ENCODE results near the gene TTC33.
"Not testable (repeated sequence)": the region's sequence is repeated elsewhere in the genome, so short reads cannot be mapped to it uniquely, and the experiment has no call there.

TTC33 gene, protein sequence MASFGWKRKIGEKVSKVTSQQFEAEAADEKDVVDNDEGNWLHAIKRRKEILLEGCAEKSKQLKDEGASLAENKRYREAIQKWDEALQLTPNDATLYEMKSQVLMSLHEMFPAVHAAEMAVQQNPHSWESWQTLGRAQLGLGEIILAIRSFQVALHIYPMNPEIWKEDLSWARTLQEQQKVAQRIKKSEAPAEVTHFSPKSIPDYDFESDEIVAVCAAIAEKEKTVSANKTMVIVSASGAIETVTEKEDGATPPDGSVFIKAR

GRCh38 chr5:40755407-40756365 lies at the start of gene TTC33:
TTC33 (minus strand) TSS chr5:40755961; CDS start chr5:40747018, 8,943 bp downstream.
- DNase-seq (ENCODE audit: low read depth in 4 of 4, low spot score in 1 of 4) = peak; percentile 85 to 94 (median 92)

DNA sequence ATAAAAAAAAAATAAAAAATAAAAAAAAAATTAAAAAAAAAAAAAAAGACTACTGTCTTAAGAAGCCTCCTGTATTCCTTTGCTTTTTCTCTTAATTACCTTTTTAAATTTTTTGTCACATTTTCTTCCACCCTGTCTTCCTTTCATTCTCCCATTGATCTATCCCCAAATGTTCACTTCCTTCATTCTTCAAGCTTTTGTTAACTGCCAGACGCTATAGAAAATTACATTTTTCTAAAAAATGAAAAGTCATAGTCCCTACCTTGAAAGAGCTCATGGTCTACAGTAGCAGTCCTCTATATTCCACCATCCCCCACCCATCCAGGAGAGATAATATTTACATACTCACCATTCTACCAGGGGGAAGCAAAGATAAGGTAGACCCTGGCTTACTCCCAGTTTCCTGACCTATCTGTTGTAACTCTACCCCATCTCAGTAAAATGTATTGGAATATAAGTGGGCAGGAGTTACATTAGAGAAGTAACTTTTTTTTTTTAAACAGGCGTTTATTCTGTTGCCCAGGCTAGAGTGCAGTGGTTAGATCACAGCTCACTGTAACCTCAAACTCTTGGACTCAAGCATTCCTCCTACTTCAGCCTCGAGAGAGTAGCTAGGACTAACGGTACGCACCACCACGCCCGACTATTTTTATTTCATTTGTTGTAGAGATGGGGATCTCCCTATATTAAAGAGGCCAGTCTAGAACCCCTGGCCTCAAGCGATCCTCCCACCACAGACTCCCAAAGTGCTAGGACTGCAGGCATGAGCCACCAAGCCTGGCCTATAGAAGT lies 46.2 kb upstream of the TTC33 start:
- no peak for DNase-seq (ENCODE audit: low read depth in 4 of 4, low spot score in 1 of 4)

- no peak for DNase-seq (ENCODE audit: low read depth in 4 of 4, low spot score in 1 of 4)
Measured at GRCh38 chr5:40799258-40799657, 43.5 kb upstream of the TTC33 start.

DNA sequence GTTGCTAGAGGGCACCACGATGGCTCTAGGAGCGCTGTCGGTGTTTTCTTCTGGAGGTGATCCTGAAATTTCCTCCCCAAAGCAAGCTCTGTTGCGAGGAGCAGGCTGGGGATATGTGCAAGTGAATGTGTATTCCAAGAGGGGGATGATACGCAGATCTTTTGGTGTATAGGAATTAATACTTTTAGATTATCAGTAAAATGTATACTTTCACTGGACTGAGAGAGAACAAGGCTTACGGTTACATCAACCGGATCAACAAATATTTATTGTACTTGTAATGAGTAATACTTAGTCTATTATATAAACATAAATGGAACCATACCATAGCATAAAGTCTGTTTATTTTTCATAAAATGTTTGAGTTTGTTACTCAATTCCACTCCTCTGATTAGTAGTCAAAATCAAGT lies 43.0 kb upstream of the TTC33 start:
- DNase-seq (ENCODE audit: low read depth in 4 of 4, low spot score in 1 of 4) = no peak

- peak; percentile 56 to 80 (median 74) for DNase-seq (ENCODE audit: low read depth in 4 of 4, low spot score in 1 of 4)
Measured at GRCh38 chr5:40798012-40798800, 42.4 kb upstream of the TTC33 start, which contains the start of gene PRKAA1. PRKAA1 (minus strand) TSS chr5:40798374; CDS start chr5:40798189, 185 bp downstream.

DNA sequence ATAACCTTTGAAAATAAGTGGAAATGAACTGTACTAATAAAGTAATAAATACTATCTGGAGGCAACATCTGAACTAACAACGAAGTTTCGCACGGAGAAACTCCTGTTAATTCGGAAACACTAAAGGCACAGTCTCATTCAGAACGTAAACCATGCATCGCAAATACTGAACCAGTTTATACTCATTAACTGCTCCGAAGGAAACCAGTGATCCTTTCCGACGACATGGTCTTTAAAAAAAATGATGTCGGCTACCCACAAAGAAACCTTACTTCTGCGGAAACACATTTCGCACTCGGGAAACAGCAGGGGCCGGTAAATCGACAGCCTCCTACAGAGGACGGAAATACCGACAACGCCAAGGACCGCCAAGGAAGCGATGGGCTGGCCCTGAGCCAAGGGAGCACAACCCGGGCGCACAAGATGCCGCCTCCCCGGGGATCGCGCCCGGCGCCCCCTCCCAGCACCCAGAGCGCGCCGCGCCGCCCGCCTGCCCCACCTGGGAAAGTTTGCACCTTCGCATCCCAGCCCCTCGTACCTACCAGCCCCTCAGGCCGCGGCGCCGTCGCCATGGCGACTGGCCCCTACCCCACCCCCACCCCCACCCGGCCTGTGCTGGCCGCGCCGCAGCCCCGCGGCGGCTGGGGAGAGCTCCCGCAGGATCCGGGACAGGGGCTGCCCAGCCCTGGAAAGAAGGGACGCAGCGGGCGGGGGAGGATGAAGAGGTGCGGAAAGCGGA lies 41.7 kb upstream of the TTC33 start:
- DNase-seq (ENCODE audit: low read depth in 4 of 4, low spot score in 1 of 4) = peak; percentile 46 to 70 (median 54)

DNA sequence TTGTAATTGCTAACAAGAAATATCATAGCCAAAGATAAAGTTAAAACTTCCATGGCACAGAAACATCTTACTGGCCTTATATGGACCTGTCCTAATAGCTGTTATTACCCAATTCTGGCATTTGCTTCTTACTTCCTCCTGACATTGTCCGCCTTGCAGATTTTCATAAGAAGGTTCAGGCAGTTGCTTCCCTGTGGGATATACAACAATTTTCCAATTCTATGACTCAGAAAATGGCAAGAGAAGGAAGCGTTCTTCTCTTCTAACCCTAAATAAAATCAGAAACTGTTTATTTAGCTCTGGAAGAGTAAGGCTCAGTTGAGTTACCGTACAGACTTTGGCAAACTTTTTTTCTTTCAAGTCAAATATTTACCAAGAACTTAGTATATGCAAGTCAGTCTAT lies 40.7 kb upstream of the TTC33 start:
- no peak for DNase-seq (ENCODE audit: low read depth in 4 of 4, low spot score in 1 of 4)

DNA sequence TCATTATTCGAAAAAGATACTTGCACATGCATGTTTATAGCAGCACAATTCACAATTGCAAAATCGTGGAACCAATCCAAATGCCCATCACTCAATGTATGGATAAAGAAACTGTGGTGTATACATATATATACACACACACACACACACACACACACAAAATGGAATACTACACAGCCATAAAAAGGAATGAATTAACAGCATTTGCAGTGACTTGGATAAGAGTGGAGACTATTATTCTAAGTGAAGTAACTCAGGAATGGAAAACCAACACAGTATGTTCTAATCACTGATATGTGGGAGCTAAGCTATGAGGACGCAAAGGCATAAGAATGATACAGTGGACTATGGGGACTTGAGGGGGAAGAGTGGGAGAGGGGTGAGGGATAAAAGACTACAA lies 39.1 kb upstream of the TTC33 start:
- DNase-seq (ENCODE audit: low read depth in 4 of 4, low spot score in 1 of 4) = not testable (repeated sequence)

GRCh38 chr5:40794340-40794739 lies 38.6 kb upstream of the TTC33 start:
- not testable (repeated sequence) for DNase-seq (ENCODE audit: low read depth in 4 of 4, low spot score in 1 of 4)

DNA sequence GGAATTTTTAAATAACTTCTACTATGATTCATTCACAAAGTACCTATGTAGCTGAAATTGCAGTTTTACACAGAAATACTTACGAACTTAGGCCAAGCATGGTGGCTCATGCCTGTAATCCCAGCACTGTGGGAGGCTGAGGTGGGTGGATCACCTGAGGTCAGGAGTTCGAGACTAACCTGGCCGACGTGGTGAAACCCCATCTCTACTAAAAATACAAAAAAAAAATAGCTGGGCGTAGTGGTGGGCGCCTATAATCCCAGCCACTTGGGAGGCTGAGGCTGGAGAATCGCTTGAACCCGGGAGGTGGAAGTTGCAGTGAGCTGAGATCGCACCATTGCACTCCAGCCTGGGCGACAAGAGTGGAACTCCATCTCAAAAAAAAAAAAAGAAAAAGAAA lies 36.9 kb upstream of the TTC33 start:
- DNase-seq (ENCODE audit: low read depth in 4 of 4, low spot score in 1 of 4) = not testable (repeated sequence)

DNA sequence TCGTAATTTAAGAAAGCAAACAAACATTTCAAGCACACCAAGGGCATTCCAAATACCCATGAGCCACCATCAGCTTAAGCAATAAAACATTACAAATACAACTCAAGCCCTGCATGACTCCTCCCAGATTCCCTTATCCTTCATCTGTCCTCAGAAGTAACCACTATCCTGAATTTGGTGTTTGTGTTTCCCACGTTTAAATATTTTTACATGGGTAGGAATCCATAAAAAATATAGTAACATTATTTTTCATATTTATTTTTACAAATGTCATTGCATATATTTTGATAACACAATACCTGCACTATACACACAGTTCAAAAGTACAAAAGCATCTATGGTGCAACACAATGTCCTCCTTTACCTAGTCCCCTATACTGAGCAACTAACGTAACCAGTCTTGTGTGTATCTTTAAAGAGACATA lies 36.0 kb upstream of the TTC33 start:
- DNase-seq (ENCODE audit: low read depth in 4 of 4, low spot score in 1 of 4) = no peak

- DNase-seq (ENCODE audit: low read depth in 4 of 4, low spot score in 1 of 4) = no peak
Measured at GRCh38 chr5:40790947-40791593, 35.3 kb upstream of the TTC33 start.

DNA sequence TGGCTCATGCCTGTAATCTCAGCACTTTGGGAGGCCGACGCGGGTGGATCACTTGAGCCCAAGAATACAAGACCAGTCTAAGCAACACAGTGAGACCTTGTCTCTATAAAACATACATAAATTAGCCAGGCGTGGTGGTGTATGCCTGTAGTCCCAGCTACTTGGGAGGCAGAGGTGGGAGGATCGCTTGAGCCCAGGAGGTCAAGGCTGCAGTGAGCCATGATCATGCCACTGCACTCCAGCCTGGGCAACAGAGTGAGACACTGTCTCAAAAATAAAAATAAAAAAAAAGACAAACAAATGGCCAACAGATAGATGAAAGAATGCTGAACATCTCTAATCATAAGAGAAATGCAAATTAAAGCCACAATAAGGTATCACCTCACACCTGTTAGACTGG lies 33.2 kb upstream of the TTC33 start:
- DNase-seq (ENCODE audit: low read depth in 4 of 4, low spot score in 1 of 4) = not testable (repeated sequence)

DNA sequence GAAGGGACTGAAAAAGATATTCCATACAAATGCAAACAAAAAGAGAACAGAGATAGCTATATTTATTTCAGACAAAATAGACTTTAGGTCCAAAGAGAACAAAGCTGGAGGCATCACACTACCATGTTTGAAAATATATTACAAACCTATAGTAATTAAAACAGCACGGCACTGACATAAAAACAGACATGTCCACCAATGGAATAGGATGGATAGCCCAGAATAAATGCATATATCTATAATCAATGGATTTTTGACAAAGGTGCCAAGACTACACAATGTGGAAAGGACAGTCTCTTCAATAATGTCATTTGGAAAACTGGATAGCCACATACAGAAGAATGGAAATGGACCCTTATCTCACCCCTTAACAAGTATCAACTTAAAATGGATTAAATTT lies 32.2 kb upstream of the TTC33 start:
- no peak for DNase-seq (ENCODE audit: low read depth in 4 of 4, low spot score in 1 of 4)

GRCh38 chr5:40786664-40787063 lies 30.9 kb upstream of the TTC33 start:
- DNase-seq (ENCODE audit: low read depth in 4 of 4, low spot score in 1 of 4) = not testable (repeated sequence)

GRCh38 chr5:40784916-40785315 lies 29.2 kb upstream of the TTC33 start:
- DNase-seq (ENCODE audit: low read depth in 4 of 4, low spot score in 1 of 4) = no peak

DNA sequence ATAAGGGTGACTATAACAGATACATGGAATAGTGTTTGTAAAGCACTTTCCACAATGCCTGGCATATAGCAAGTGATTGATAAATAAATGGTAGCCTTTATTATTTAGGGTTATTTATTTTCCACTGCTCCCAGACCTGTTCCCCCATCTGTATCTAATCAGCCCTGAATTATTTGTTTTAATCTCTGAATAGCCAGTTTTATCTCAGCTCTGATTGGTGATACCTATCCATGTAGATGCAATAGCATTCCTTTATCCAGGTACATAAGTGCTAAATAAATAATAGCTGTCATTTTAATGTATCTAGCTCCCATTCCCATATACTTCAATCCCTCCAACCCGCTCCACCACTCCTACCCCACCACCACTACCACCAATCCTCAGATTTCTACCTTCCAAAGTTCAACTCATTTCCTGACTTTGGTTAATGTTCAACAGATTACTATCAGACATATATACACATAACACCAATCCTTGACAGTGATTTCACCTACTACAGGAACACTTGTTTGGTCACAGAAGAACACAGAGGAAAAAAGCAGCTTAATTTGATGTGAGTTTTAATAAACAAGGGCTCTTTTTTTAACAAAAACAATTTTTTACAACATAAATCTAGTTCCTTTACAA lies 28.4 kb upstream of the TTC33 start:
- DNase-seq (ENCODE audit: low read depth in 4 of 4, low spot score in 1 of 4) = no peak

- DNase-seq (ENCODE audit: low read depth in 4 of 4, low spot score in 1 of 4) = no peak
Measured at GRCh38 chr5:40781843-40782409, 26.2 kb upstream of the TTC33 start.
